GM12891 (cell line): ENCODE data around the gene HMGCLL1.

ENCODE experiments used
- POLR2A ChIP-seq: IDR thresholded peaks from 2 replicates; pipeline ENCODE4 v1.6.1; 2011; ENCODE audit warnings: low read depth, low read length, control low read depth
- POU2F2 ChIP-seq: IDR thresholded peaks from 2 replicates; pipeline ENCODE4 v1.6.1; 2011; ENCODE audit warnings: low read depth, mild to moderate bottlenecking, control low read depth, low read length, moderate library complexity
- TAF1 ChIP-seq: IDR thresholded peaks from 2 replicates; pipeline ENCODE4 v1.6.1; 2011; ENCODE audit warnings: low read depth, low read length, control low read depth

- TF ChIP-seq POLR2A (no peak), TAF1 (no peak), POU2F2 (no peak)
Measured at GRCh38 chr6:55594442-55594841, 15.4 kb upstream of the HMGCLL1 start.
